LNCaP clone FGC (cell line): Measurements from ENCODE around the gene GDE1.
A peak's percentile ranks its signal among the peaks of the same experiment; 100 is the strongest.

Experiments used
- DNase-seq: peaks from one replicate; pipeline ENCODE4 v3.0.0-alpha.2; 2011; ENCODE audit warnings: low read depth
- H3K4me3 ChIP-seq: 2 replicates; pipeline ENCODE4 v1.5.1; 2011; ENCODE audit warnings: mild to moderate bottlenecking, low read depth, low read length, control low read depth
- TF ChIP-seq, protein P1 (sequence below): IDR thresholded peaks from 2 replicates; pipeline ENCODE4 v1.5.1; 2012; ENCODE audit warnings: mild to moderate bottlenecking; ENCODE audit not compliant: control insufficient read depth, insufficient read depth; ENCODE audit errors: extremely low read depth

GDE1 gene

GRCh38 chr16:19505600-19506303 lies 16.1 kb downstream of the GDE1 start:
- no peak for DNase-seq
- H3K4me3 ChIP-seq: no peak overlapping the region
- TF ChIP-seq, protein P1, sequence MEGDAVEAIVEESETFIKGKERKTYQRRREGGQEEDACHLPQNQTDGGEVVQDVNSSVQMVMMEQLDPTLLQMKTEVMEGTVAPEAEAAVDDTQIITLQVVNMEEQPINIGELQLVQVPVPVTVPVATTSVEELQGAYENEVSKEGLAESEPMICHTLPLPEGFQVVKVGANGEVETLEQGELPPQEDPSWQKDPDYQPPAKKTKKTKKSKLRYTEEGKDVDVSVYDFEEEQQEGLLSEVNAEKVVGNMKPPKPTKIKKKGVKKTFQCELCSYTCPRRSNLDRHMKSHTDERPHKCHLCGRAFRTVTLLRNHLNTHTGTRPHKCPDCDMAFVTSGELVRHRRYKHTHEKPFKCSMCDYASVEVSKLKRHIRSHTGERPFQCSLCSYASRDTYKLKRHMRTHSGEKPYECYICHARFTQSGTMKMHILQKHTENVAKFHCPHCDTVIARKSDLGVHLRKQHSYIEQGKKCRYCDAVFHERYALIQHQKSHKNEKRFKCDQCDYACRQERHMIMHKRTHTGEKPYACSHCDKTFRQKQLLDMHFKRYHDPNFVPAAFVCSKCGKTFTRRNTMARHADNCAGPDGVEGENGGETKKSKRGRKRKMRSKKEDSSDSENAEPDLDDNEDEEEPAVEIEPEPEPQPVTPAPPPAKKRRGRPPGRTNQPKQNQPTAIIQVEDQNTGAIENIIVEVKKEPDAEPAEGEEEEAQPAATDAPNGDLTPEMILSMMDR: no peak

DNA sequence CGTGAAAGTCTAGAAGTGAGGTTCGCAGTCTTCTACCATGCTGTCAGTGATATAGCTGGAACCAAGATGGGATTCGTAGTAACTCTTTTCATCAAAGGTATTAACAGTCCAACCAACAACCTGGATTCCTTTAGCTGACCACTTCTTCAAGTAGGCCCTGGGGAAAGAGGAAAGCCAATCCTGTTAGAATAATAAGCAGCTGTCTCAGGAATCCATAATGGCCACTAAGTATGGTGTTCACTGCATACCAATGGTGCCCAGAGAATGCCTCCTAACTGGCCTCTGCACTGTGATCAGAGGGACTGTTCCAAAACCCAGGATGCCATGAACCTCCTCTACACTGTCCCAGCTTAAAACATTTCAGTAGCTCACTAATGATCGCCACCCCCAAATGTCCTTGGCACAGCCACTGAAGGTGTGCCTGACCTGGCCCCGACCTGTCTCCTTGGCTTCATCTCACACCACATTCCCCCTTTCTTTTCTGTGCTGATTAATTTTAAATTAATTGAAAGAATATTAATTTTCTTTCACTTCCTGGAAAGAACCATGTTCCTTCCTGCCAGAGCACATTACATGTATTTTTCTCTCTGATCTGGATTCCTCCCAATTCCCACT lies 18.3 kb downstream of the GDE1 start:
- TF ChIP-seq, protein P1: no peak

DNA sequence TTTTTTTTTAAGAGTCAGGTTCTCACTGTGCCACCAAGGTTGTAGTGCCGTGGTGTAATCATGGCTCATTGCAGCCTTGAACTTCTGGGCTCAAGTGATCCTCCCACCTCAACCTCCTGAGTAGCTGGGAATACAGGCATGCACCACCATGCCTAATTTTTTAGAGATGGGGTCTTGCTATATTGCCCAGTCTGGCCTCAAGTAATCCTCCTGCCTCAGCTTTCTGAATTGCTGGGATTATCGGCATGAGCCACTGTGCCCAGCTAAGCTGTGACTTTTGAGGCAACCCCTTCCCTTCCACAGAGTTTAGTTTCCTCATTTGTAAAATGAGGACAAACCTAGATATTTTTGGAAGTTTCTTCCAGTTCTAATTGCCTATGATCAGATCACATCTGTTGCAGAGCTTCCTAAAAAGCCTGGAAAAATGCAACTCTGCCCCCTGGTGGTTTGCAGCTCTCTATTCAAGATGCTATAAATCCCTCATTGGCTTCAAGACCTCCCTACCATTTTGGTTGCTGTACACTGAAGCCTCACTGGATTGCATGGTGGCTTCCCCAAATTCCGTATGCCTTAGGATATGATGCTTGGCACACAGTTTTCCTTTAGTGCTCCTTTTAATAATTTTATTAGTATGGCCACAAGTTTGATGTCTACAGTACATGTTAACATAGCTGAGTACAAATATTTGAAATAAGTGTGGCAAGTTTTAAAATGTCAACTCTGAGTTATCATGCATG lies 19.3 kb downstream of the GDE1 start:
- TF ChIP-seq, protein P1: peak; percentile 69
- no peak overlapping the region for H3K4me3 ChIP-seq
- peak; percentile 51 for DNase-seq

More for the DNA sequence above, 18.3 kb downstream of the GDE1 start:
- H3K4me3 ChIP-seq: no peak overlapping the region
- DNase-seq: no peak

DNA sequence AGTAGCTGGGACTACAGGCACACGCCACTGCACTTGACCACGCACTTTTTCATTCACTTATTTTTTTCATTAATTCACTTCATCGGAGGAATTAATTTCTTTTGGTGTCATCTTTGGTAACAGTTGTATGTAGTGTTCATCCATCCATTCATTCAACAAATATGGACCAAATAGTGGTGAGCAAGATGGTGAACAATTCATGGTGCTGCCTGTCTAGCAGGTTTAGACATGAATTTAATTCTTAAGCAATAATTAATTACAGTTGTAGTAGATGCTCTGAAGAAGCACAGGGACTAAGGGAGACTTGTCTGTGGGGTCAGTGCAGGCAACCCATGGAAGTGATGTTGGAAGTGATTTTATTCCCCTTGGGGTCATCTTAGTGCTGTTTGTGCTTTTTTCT lies 22.4 kb downstream of the GDE1 start:
- no peak overlapping the region for H3K4me3 ChIP-seq
- TF ChIP-seq, protein P1: no peak
- DNase-seq: no peak

DNA sequence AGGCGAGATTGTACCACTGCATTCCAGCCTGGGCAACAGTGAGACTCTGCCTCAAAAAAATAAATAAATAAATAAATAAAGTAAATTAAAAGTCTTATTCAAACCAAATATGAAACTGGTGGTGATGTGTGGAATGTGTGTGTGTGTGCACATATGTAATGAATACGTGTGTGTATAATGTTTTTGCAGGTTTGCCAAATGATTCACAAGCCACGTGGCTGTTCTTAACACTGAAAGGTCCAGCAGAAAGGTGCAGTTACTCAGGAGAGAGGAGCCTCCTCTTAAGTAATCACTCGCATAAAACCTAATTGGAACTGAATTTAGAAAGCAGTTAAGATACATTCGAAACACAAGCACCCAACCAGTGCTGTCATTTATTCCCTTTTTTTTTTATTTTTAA lies 22.9 kb downstream of the GDE1 start:
- DNase-seq: no peak
- H3K4me3 ChIP-seq: no peak overlapping the region

GRCh38 chr16:19497176-19497575 lies 24.7 kb downstream of the GDE1 start:
- no peak overlapping the region for H3K4me3 ChIP-seq
- TF ChIP-seq, protein P1: no peak
- no peak for DNase-seq

More for the DNA sequence above, 22.9 kb downstream of the GDE1 start:
- TF ChIP-seq, protein P1: no peak
